Ascending aorta (tissue), 2 donors: ENCODE results near the gene RGS19. TPM values are rescaled to one million over a fixed set of nuclear protein-coding genes. Genes with fewer than 3 reads are reported as not detected.

ENCODE experiments used
- DNase-seq, 2 donors: peaks; one replicate each; pipeline ENCODE4 v3.0.0-alpha.2; 2019; ENCODE audit warnings: low spot score in 2 of 2
- H3K27ac ChIP-seq, 2 donors: fragments of 200-600 bp; sonication (generic); one replicate each; pipeline ENCODE4 v1.5.1; 2016 to 2017; ENCODE audit warnings: mild to moderate bottlenecking in 1 of 2
- H3K27me3 ChIP-seq: fragments of 200-600 bp; sonication (generic); one replicate; pipeline ENCODE4 v1.5.1; 2017
- H3K36me3 ChIP-seq, 2 donors: fragments of 200-600 bp; sonication (generic); one replicate each; pipeline ENCODE4 v1.5.1; 2016
- H3K4me1 ChIP-seq, 2 donors: fragments of 200-600 bp; sonication (generic); one replicate each; pipeline ENCODE4 v1.5.1; 2016 to 2017; ENCODE audit warnings: mild to moderate bottlenecking in 1 of 2
- H3K4me3 ChIP-seq, 2 donors: fragments of 200-600 bp; sonication (generic); one replicate each; pipeline ENCODE4 v1.5.1; 2016 to 2017; ENCODE audit warnings: mild to moderate bottlenecking in 1 of 2
- H3K9me3 ChIP-seq, 2 donors: fragments of 200-600 bp; sonication (generic); one replicate each; pipeline ENCODE4 v1.5.1; 2016
- intact Hi-C: fragments of 100-400 bp; cut with DNase I; formaldehyde crosslinking; loops from one replicate; pipeline ENCODE4 v1.15.1; 2023
- total RNA-seq: library from RNA; depleted of rRNA; stranded (reverse); fragments of >200 nt; gene quantifications from one replicate; pipeline ENCODE4 v1.1.0, GENCODE V29; 2016
- TF ChIP-seq, protein P1 (sequence below), 3 experiments: fragments of 200-600 bp in 2 of 3; fragments of 450-650 bp in 1 of 3; sonication (generic) in 2 of 3; IDR thresholded peaks; one replicate each; pipeline ENCODE4 v1.5.1; 2016 to 2019; ENCODE audit warnings: antibody characterized with exemption in 3 of 3, mild to moderate bottlenecking in 1 of 3, moderate library complexity in 1 of 3

RGS19 gene
- total RNA-seq, 1 donor from 2014 or later = 109 TPM

DNA sequence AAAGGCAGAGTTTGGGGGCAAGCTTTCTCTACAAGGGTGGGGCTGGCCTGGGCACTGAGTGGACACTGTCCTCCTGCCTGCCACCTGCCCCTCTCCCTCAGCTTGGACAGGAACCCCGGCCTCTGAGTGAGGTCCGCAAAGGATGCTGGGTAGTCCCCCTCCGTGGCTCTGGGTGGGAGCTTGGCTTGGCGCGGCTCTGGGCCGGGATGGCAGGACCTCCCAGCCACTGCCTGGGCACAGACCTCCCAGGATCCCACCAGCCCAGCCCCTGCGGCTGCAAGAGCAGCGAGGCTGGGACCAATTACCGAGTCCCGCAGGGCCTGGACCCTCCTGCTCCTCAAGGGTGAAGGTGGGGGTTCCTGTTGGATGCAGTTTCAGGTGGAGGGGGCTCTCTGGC, 27.0 kb downstream of the RGS19 start:
- no peaks in the 10 kb centered on the region for H3K36me3 ChIP-seq
- intact Hi-C loops = no loop called here
- peaks cover 0 to 3% of the 10 kb centered on the region in 2 donors for H3K4me1 ChIP-seq
- DNase-seq = no peak
- H3K9me3 ChIP-seq = no peaks in the 10 kb centered on the region
- no peak overlapping the region for H3K4me3 ChIP-seq
- H3K27me3 ChIP-seq = peaks cover 13% of the 10 kb centered on the region
- TF ChIP-seq, protein P1, sequence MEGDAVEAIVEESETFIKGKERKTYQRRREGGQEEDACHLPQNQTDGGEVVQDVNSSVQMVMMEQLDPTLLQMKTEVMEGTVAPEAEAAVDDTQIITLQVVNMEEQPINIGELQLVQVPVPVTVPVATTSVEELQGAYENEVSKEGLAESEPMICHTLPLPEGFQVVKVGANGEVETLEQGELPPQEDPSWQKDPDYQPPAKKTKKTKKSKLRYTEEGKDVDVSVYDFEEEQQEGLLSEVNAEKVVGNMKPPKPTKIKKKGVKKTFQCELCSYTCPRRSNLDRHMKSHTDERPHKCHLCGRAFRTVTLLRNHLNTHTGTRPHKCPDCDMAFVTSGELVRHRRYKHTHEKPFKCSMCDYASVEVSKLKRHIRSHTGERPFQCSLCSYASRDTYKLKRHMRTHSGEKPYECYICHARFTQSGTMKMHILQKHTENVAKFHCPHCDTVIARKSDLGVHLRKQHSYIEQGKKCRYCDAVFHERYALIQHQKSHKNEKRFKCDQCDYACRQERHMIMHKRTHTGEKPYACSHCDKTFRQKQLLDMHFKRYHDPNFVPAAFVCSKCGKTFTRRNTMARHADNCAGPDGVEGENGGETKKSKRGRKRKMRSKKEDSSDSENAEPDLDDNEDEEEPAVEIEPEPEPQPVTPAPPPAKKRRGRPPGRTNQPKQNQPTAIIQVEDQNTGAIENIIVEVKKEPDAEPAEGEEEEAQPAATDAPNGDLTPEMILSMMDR (IDR thresholded peaks at IDR 0.05) = no peak
- peak overlapping the region; percentile 12 to 61 for H3K27ac ChIP-seq

GRCh38 chr20:64051561-64052325, 27.6 kb downstream of the RGS19 start:
- TF ChIP-seq, protein P1 (IDR thresholded peaks at IDR 0.05) = no peak
- Histone ChIP-seq H3K4me1 (peaks cover 0 to 3% of the 10 kb centered on the region in 2 donors), H3K27ac (peak overlapping the region; percentile 12 to 49), H3K9me3 (no peaks in the 10 kb centered on the region), H3K27me3 (peaks cover 13% of the 10 kb centered on the region), H3K4me3 (no peak overlapping the region), H3K36me3 (no peaks in the 10 kb centered on the region)
- intact Hi-C loops = no loop called here
- peak in 1 of 2 donors; percentile 30 for DNase-seq

DNA sequence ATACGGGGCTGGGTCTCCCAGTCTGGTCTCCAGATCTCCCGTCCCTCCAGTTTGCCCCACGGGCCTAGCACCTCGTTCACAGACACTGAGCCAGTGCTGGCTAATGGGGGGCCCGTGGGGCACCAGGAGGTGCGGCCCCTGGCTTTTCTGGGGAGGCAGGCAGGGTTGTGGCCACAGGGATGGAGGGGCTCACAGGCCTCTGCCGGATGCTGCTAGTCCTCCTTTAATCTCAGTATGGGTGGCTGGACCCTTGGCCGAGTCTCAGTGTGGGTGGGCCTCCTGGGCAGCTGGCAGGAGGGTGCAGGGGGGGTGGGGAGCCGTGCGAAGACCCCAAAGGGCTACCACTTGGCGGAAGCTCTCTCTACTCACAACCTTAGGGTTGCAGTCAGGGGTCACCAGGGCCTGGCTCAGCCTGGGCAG, 28.3 kb downstream of the RGS19 start:
- peak overlapping the region; percentile 31 to 48 for H3K27ac ChIP-seq
- intact Hi-C loops = no loop called here
- no peak for DNase-seq

GRCh38 chr20:64050261-64051032, 28.9 kb downstream of the RGS19 start:
- intact Hi-C loops = no loop called here
- Histone ChIP-seq H3K4me3 (peak overlapping the region in 1 of 2 donors; percentile 48), H3K9me3 (no peaks in the 10 kb centered on the region), H3K4me1 (peaks cover 0 to 3% of the 10 kb centered on the region in 2 donors), H3K27me3 (peaks cover 13% of the 10 kb centered on the region), H3K27ac (peak overlapping the region; percentile 31 to 48), H3K36me3 (no peaks in the 10 kb centered on the region)
- DNase-seq = no peak
- TF ChIP-seq, protein P1 (IDR thresholded peaks at IDR 0.05) = no peak

More for the DNA sequence above, 28.3 kb downstream of the RGS19 start:
- TF ChIP-seq, protein P1 (IDR thresholded peaks at IDR 0.05) = no peak
- Histone ChIP-seq H3K9me3 (no peaks in the 10 kb centered on the region), H3K36me3 (no peaks in the 10 kb centered on the region), H3K4me3 (no peak overlapping the region), H3K4me1 (peaks cover 0 to 3% of the 10 kb centered on the region in 2 donors), H3K27me3 (peaks cover 13% of the 10 kb centered on the region)

- Histone ChIP-seq H3K4me1 (peaks cover 0 to 3% of the 10 kb centered on the region in 2 donors), H3K9me3 (no peaks in the 10 kb centered on the region), H3K27me3 (peaks cover 13% of the 10 kb centered on the region), H3K4me3 (peak overlapping the region; percentile 42 to 48), H3K27ac (peak overlapping the region in 1 of 2 donors; percentile 48), H3K36me3 (no peaks in the 10 kb centered on the region)
- intact Hi-C loops = loop anchor here (5.0 kb wide), 1 partner anchor 413 kb away; no protein-coding TSS in a partner anchor
- no peak for DNase-seq
- TF ChIP-seq, protein P1 (IDR thresholded peaks at IDR 0.05) = no peak
These were observed 29.4 kb downstream of the RGS19 start for GRCh38 chr20:64049878-64050260.
